GM19438 (cell line): ENCODE results near the gene CENPA.
A peak's percentile ranks its signal among the peaks of the same experiment; 100 is the strongest.
"Not testable (repeated sequence)": the region's sequence is repeated elsewhere in the genome, so short reads cannot be mapped to it uniquely, and the experiment has no call there.

ENCODE experiments used
- ATAC-seq: cut with Tn5 transposase; IDR thresholded peaks from one replicate; pipeline ENCODE4 v1.9.1; 2021; ENCODE audit warnings: low read depth; ENCODE audit not compliant: unreplicated experiment

CENPA gene

GRCh38 chr2:26759845-26760244, 26.0 kb upstream of the CENPA start:
- ATAC-seq, result no peak

DNA sequence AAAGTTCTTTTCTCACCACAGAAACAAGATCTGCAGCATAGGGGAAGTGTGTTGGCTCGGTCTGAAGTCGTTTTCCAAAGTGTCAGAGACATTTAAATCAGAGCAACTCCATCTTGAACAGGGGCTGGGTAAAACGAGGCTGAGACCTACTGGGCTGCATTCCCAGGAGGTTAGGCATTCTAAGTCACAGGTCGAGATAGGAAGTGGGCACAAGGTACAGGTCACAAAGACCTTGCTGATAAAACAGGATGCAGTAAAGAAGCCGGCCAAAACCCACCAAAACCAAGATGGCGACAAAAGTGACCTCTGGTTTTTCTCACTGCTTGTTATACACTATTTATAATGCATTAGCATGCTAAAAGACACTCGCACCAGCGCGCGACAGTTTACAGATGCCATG, 24.9 kb upstream of the CENPA start:
- not testable (repeated sequence) for ATAC-seq

- no peak for ATAC-seq
Observed at GRCh38 chr2:26763019-26763418, 22.8 kb upstream of the CENPA start.

DNA sequence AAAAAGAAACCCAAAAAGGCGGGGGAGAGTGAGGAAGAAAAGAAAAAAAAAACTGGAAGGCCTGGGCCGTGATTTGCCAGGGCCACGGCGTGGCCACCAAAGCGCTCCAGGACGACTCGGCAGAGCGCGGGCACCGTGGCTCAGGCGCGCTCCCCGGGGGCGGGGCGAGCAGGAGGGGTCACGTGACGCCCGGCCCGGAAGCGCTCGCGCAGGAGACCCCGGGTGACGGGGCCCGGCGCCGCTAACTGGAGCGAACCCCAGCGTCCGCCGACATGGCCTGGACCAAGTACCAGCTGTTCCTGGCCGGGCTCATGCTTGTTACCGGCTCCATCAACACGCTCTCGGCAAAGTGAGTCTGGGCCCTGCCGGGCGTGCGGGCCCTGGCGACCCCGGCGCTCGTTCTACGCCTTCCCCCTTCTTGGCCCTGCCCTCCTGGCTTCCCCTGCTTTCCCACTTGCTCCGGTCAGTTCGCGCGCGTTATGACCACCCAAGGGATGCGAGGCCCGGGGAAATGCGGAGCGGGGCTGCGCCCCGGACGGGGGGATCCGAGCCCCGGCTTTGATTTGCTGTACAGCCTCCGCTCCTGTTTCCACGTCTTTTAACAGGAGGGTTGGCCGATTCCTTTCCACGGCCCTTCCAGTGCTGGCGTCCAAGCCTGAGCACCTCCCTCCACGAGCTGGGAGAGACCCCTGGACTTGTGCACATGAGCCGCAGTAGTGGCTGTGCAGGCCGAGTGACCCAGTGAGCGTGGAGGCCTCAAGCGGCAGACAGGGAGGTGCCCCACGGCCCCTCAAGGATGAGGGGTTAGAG, 21.6 kb upstream of the CENPA start, which contains the start of gene SLC35F6:
SLC35F6 (plus strand) TSS at position 207 of the 810 bp plus-strand sequence; CDS start at position 273, 66 bp downstream.
- peak; percentile 83 for ATAC-seq

DNA sequence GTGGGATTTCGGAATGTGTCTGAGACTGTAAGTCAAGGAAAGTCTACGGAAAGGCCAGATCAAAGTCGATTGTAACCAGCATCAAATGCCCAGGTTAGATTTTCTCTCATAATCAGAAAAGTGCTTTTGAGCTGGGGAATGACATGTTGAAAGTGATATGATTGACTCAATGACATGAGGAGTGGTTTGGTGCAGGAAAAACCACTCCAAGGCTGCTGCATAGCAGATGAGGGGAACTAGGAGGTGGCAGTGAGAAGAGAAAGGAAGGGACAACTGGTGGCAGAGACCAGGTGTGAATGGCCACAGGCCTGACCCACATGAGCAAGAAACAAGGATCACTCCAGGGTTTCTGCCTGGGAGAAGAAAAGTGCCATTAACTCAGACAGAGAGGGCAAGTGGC, 20.9 kb upstream of the CENPA start:
- no peak for ATAC-seq

GRCh38 chr2:26765475-26766200, 20.2 kb upstream of the CENPA start:
- no peak for ATAC-seq

- no peak for ATAC-seq
Observed at GRCh38 chr2:26767129-26767528, 18.7 kb upstream of the CENPA start.

DNA sequence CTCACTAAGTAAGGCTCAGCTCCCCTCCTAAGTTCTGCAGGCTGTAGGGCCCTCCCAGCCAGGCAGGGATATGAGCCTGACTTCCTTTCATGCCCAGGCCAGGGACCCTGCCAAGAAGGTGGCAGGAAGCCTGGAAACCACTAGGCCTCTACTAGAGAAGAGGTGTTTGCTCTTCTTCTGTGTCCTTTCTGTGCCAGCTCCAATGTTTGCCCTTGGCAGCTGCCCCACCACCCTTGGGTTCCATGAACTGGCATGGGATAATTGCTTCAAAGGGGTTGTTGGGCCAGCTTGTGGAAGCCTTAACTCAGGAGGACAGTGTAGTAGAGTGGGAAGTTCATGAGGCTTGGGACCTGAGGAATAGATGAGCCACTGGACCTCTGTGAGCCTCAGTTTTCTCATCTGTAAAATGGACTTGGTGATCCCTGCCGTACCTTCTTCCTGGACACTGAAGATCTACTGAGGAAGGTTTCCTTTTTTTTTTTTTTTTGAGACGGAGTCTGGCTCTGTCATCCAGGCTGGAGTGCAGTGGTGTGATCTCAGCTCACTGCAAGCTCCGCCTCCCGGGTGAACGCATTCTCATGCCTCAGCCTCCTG, 17.9 kb upstream of the CENPA start:
- no peak for ATAC-seq

DNA sequence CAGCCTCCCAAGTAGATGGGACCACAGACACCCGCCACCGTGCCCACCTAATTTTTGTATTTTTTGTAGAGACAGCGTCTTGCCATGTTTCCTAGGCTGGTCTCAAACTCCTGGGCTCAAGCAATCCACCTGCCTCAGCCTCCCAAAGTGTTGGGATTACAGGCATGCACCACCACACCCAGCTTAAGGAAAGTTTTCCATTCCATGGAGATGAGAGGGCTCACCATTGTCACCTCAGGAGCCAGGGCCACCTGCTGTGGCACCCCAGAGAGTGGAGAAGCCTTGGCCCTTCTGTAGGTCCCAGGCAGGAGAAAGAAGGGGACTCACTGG, 17.1 kb upstream of the CENPA start:
- no peak for ATAC-seq

- no peak for ATAC-seq
Observed at GRCh38 chr2:26769089-26769761, 16.6 kb upstream of the CENPA start.

DNA sequence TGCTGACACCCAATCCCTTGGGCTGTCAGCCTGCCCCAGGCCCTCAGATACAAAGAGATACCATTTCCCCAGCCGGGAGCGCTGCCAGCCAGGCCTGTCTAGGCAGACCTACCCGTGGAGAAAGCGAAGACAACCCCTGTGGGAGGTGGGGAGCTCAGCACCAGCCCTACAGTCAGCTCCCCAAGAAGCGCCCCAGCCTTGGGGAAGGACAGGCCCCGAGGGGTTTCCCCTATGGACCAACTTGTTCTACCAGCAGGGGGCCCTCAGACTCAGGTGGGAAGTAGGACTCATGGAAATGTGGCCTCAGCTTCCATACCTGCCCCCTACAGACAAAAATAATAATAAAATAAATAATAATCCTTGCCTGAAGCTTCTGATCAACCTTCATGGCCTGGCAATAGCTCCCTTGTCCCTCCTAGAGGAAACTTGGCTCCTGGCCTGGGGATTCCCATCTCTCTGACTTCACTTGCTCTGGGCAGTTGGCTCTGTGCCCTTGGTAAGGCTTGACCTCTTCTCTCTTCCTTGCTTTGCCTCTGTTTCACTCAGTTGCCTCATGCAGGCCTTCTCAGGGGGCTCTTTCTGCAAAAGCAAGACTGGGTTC, 14.8 kb upstream of the CENPA start:
- no peak for ATAC-seq

DNA sequence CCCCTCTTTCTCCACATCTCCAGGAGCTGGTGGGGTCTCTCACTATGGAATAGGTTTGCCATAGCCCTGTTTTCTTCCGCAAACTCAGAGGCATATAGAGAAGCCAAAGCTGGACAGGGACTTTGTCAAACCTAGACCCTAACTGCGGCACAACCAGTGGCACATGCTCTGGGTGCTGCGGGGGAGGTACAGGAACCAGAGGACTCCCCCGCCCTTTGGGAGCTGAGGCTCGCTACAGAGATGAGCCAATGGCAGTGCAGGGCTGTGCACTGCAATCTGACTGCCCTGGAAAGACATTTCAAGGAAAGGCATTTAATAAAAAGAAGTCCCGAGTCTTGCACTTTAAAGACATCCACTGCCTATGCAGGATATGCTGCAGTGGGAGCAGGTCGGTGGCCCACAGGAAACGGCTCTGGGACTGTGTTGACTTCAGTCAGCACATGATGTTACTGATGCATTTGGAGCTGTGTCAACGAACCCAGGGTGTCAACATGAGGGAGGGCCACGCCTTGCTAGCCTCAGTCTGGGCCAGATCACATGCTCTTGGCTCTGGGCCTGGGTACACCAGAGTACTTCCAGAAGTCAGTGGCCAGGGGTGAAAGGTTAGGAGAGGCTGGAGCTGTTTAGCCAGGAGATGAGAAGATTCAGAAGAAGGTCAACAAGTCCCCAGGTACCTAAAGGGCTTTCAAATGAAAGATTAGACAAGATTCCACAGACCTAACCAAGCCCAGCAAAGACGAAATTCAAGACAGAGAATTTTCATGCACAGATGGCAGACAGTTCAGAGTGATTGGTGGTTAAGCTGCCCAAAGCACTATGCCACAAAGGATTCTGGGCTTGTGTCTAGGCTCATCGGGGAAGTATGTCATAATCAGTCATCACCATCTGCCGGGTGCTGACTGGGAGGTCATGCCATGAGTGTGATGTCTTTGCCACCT, 13.5 kb upstream of the CENPA start:
- ATAC-seq, result no peak

- ATAC-seq, result no peak
Observed at GRCh38 chr2:26776195-26776800, 9.6 kb upstream of the CENPA start.

DNA sequence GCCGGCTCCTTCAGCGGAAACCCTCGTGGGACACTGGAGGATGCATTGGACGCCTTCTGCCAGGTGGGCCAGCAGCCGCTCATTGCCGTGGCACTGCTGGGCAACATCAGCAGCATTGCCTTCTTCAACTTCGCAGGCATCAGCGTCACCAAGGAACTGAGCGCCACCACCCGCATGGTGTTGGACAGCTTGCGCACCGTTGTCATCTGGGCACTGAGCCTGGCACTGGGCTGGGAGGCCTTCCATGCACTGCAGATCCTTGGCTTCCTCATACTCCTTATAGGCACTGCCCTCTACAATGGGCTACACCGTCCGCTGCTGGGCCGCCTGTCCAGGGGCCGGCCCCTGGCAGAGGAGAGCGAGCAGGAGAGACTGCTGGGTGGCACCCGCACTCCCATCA, 7.8 kb upstream of the CENPA start:
- no peak for ATAC-seq

DNA sequence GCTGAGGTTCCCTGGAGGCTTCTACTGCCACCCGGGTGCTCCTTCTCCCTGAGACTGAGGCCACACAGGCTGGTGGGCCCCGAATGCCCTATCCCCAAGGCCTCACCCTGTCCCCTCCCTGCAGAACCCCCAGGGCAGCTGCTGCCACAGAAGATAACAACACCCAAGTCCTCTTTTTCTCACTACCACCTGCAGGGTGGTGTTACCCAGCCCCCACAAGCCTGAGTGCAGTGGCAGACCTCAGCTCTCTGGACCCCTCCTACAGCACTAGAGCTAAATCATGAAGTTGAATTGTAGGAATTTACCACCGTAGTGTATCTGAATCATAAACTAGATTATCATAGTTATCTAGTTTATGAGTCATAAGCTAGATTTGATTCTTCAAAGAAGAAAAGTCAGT, 7.3 kb upstream of the CENPA start:
- ATAC-seq, result no peak

DNA sequence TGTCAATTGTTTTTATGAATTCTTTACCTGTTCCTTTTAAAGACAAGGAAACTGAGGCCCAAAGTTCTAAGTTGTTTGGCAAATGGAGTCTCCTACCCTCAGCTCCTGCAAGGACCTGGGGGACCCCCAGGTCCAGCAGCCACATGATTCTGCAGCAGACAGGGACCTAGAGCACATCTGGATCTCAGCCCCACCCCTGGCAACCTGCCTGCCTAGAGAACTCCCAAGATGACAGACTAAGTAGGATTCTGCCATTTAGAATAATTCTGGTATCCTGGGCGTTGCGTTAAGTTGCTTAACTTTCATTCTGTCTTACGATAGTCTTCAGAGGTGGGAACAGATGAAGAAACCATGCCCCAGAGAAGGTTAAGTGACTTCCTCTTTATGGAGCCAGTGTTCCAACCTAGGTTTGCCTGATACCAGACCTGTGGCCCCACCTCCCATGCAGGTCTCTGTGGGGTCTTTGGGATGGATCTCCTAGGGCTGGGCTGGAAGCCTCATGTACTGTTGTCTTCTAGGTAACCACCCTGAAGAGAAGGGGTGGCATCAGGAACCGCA, 5.6 kb upstream of the CENPA start:
- no peak for ATAC-seq

DNA sequence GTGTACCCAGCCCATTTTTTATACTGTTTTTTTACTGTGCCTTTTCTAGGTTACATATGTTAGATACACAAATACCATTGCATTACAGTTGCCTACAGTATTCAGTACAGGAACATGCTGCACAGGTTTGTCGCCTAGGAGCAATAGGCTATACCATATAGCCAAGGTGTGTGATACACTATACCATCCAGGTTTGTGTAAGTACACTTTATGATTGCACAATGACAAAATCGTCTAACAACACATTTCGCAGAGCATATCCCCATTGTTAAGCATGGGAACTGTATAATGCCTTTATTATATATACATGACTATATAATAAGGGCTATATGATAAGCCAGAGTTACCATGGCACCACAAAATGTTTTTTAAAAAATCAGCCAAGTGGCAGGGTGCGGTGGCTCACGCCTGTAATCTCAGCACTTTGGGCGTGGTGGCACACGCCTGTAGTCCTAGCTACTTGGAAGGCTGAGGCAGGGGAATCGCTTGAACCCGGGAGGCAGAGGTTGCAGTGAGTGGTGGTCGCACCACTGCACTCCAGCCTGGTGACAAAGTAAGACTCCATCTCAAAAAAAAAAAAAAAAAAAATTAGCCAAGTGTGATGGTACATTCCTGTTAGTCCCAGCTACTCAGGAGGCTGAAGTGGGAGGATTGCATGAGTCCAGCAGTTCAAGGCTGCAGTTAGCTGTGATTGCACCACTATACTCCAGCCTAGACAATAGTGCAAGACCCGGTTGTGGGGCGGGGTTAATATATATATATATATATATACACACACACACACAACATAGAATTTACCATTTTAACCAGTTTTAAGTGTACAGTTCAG, 2.8 kb upstream of the CENPA start:
- ATAC-seq, result no peak

DNA sequence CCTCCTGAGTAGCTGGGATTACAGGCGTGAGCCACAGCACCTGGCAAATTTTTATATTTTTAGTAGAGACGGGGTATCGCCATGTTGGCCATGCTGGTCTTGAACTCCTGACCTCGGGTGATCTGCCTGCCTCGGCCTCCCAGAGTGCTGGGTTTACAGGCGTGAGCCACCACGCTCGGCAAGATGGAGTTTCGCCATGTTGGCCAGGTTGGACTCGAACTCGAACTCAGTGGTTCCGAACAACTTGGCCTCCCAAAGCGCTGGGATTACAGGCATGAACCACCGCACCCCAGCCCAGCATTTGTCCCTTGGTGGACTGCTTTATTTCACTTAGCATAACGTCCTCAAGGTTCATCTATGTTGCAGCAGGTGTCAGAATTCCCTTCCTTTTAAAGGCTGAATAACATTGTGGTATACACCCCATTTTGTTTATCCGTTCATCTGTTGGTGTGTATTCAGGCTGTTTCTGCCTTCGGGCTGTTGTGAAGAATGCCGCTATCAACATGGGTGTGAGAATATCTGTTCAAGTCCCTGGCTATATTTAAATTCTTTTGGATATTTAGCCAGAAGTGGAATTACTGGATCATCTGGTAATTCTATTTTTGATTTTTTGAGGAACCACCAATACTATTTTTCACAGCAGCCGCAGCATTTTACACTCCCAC, 1.2 kb upstream of the CENPA start:
- ATAC-seq, result no peak
